GM11168 (cell line): Measurements from ENCODE around the gene FOXE3.

Experiments
- in situ Hi-C: fragments of 300-500 bp; cut with MboI; formaldehyde crosslinking; loops from one replicate; pipeline ENCODE4 v1.12.0; 2022; ENCODE audit warnings: low sequenced_read_pairs; ENCODE audit not compliant: unreplicated experiment

Gene FOXE3

DNA sequence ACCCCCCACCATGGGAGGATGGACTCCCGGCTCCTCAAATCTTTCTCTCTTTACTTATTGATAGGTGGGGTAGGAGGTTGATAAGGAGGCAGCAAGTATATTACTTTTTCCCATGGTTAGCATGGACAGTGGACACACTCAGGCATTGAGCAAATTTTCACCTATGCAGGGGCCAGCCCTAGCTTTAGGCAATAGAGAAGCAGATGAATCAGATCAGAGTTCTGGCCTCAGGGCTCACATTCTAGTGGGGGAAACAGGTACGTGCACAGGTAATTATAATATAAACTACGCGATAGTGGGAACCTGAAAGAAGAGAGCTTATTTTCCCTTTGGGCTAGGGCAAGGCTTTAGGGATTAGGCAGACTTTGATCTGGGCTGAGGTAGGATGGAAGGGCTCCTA, 13.5 kb upstream of the FOXE3 start:
- in situ Hi-C loops = loop anchor here (25.0 kb wide), 1 partner anchor 215 kb away; the partner anchor contains the start of gene PDZK1IP1

- in situ Hi-C loops = loop anchor here (25.0 kb wide), 1 partner anchor 216 kb away; the partner anchor contains the start of gene PDZK1IP1
These were observed 12.7 kb upstream of the FOXE3 start for GRCh38 chr1:47403321-47403910.

DNA sequence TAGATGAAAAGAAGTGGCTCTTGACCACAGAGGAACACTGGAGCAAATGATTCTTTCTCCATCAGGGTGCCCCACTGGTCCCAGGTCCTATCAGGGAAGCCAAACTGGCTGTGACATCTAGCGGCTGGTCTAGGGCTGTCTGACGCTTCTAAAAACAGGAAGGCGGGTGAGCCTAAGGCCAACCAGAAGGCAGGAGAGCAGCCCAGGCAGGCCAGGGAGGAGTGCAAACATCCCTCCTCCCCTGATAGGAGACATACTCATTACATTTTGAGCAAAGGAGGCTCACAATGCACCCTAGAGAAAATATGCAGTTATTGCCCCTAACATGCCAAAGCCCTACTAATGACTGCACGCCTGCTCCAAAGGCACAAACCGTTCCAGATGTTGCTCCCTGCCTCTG, 10.4 kb upstream of the FOXE3 start:
- in situ Hi-C loops = loop anchor here (25.0 kb wide), 1 partner anchor 218 kb away; the partner anchor contains the start of gene PDZK1IP1

DNA sequence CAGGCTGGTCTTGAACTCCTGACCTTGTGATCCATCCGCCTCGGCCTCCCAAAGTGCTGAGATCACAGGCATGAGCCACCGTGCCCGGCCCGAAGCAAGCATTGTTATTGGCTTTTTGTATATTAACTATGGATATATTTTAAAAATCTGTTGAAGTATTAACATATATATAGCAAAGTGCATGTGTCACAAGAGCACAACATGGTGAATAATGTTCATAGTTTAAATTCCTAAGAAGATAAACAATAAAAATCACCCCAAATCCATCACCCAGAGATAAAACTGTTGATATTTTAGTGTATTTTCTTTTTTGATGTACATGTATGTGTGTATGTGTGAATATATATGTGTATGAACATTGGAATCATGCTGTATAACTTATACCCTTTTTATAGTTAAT, 9.1 kb upstream of the FOXE3 start:
- in situ Hi-C loops = loop anchor here (25.0 kb wide), 1 partner anchor 220 kb away; the partner anchor contains the start of gene PDZK1IP1

DNA sequence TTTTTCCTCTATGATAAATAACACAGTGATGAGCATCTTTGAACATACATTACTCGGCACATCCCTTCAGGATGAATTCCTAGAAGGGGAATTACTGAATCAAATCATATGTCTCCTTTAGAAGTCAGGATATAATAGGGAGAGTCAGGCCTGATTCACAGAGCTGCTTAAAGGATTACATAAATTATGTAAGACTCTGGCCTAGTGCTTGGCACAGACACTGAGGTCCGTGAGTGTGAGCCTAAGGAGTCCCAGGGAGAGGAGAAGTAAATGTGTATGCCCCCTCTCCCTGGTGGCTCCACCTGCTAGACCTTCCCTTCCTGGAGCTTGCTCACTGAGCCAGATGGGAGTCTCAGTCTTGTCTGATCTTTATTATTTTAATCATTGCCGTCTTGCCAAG, 8.6 kb upstream of the FOXE3 start:
- in situ Hi-C loops = loop anchor here (25.0 kb wide), 1 partner anchor 220 kb away; the partner anchor contains the start of gene PDZK1IP1

DNA sequence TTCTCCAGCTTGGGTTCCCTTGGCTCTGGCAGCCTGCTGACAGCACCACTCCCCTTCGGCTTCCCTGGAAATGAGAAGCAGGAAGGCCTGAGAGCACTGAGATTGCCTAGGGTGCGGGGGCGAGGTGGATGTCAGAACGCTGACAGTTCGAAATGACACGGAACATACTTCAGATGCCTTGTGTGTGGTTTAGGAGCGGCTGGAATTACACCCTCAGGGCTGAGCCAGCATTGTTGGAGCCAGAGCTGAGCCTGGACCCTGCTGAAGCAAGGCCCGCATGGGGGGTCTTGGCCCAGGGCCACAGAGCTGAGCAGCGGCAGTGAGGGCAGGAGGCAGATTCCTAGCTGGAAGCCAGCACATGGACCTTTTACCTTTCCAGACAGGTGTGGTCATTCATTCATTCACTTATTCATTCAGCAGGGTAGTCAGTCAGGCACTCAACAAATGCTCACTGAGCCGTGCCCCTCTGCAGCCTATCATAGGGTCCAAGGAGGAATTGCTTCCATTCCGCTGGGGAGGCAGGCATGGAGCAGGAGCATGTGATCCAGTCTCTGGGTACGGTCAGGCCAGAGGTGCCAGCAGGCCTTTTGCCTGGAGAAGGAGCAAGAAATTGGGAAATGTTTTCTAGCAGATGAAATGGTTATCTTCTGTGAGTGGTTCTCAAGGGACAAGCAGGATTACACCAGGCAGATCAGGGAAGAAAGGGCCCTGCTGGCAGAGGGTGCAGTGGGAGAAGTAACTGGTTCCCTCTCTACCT, 6.6 kb upstream of the FOXE3 start:
- in situ Hi-C loops = loop anchor here (25.0 kb wide), 1 partner anchor 222 kb away; the partner anchor contains the start of gene PDZK1IP1

- in situ Hi-C loops = loop anchor here (25.0 kb wide), 1 partner anchor 223 kb away; the partner anchor contains the start of gene PDZK1IP1
These were observed 6.0 kb upstream of the FOXE3 start for GRCh38 chr1:47410068-47410455.

GRCh38 chr1:47411436-47411835, 4.6 kb upstream of the FOXE3 start:
- in situ Hi-C loops = loop anchor here (25.0 kb wide), 1 partner anchor 224 kb away; the partner anchor contains the start of gene PDZK1IP1

GRCh38 chr1:47412437-47412836, 3.6 kb upstream of the FOXE3 start:
- in situ Hi-C loops = loop anchor here (25.0 kb wide), 1 partner anchor 225 kb away; the partner anchor contains the start of gene PDZK1IP1

DNA sequence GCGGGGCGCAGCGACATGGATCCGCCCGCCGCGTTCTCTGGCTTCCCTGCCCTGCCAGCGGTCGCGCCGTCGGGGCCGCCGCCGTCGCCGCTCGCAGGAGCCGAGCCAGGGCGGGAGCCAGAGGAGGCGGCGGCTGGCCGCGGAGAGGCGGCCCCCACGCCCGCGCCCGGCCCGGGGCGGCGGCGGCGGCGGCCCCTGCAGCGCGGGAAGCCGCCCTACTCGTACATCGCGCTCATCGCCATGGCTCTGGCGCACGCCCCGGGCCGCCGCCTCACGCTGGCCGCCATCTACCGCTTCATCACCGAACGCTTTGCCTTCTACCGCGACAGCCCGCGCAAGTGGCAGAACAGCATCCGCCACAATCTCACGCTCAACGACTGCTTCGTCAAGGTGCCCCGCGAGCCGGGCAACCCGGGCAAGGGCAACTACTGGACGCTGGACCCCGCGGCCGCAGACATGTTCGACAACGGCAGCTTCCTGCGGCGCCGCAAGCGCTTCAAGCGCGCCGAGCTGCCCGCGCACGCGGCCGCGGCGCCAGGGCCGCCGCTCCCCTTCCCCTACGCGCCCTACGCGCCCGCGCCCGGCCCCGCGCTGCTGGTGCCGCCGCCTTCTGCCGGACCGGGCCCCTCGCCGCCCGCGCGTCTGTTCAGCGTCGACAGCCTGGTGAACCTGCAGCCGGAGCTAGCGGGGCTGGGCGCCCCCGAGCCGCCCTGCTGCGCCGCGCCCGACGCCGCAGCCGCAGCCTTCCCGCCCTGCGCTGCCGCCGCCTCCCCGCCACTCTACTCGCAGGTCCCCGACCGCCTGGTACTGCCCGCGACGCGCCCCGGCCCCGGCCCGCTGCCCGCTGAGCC, 459 bp downstream of the FOXE3 start:
- in situ Hi-C loops = loop anchor here (25.0 kb wide), 1 partner anchor 229 kb away; the partner anchor contains the start of gene PDZK1IP1

GRCh38 chr1:47417170-47418044, 1.3 kb downstream of the FOXE3 start:
- in situ Hi-C loops = loop anchor here (25.0 kb wide), 1 partner anchor 230 kb away; the partner anchor contains the start of gene PDZK1IP1

GRCh38 chr1:47418122-47418521, 2.0 kb downstream of the FOXE3 start:
- in situ Hi-C loops = loop anchor here (25.0 kb wide), 1 partner anchor 231 kb away; the partner anchor contains the start of gene PDZK1IP1

DNA sequence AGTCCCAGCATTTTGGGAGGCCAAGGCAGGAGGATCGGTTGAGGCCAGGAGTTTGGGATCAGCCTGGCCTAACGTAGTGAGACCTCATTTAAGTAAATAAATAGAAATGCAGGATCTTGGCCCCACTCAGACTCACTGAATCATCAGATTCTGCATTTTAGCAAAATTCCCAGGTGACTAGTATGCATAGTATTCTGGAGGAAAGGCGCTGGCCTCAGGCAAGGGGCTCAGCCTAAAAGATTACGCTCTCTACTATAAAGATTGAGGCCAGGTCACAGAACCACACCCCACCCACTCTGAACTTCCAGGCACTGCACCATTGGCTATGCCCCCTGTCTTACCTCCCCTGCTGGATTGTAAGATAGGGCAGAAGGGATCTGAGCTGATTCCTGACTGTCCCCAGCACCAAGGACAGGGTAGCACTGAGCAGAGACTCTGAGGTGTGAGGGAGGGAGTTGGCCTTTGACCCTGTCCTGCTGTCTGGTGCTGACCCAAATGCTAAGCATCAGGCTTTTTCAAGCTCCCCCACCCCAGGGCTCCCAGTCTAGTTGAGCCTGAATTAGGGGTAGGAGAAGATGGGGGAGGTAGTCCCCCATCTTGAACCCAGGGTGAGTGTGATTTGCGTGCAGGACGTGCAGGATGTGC, 2.7 kb downstream of the FOXE3 start:
- in situ Hi-C loops = loop anchor here (25.0 kb wide), 1 partner anchor 232 kb away; the partner anchor contains the start of gene PDZK1IP1

GRCh38 chr1:47420547-47420946, 4.5 kb downstream of the FOXE3 start:
- in situ Hi-C loops = loop anchor here (25.0 kb wide), 1 partner anchor 233 kb away; the partner anchor contains the start of gene PDZK1IP1

DNA sequence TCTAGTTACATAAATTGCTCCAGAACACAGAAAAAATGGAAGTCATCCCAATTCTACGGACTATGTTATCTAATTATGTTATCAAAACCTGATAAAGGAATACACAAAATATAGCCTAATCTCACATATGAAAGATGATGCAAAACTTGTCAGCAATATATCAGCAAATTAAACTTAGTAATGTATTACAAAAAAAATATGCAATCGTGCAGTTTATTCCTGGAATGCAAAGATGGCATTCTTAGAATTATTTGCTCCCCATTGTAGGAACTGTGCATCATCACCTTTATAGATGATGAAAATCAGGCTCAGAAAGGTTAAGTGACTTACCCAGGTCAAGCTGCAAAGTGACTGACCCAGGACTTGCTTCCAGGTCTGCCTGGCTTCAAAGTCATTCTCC, 7.8 kb downstream of the FOXE3 start:
- in situ Hi-C loops = loop anchor here (25.0 kb wide), 1 partner anchor 237 kb away; the partner anchor contains the start of gene PDZK1IP1

GRCh38 chr1:47424336-47424982, 8.4 kb downstream of the FOXE3 start:
- in situ Hi-C loops = loop anchor here (25.0 kb wide), 1 partner anchor 237 kb away; the partner anchor contains the start of gene PDZK1IP1

- in situ Hi-C loops = no loop called here
These were observed 15.4 kb downstream of the FOXE3 start for GRCh38 chr1:47431534-47431933.
